Liver (tissue), 9 donors: ENCODE data around the gene PCAT6. TPM values are rescaled to one million over a fixed set of nuclear protein-coding genes. Genes with fewer than 3 reads are reported as not detected.
A peak's percentile ranks its signal among the peaks of the same experiment; 100 is the strongest.

Source experiments
- DNase-seq: peaks from one replicate; pipeline ENCODE4 v3.0.0-alpha.2; 2017; ENCODE audit warnings: low spot score
- H3K27ac ChIP-seq, 2 donors: one replicate each; pipeline ENCODE4 v1.7.0; 2013; ENCODE audit warnings: inconsistent platforms in 2 of 2, low read length in 2 of 2, control low read depth in 1 of 2, low read depth in 1 of 2, mild to moderate bottlenecking in 1 of 2
- H3K27me3 ChIP-seq, 4 donors: one replicate each; pipeline versions ENCODE4 v1.6.1 to v1.7.0; 2013; ENCODE audit warnings: low read length in 3 of 4, inconsistent platforms in 1 of 4, mild to moderate bottlenecking in 1 of 4, moderate library complexity in 1 of 4; ENCODE audit not compliant: control insufficient read depth in 4 of 4, insufficient read depth in 4 of 4
- H3K36me3 ChIP-seq, 4 donors: one replicate each; pipeline versions ENCODE4 v1.6.1 to v1.7.0; 2013; ENCODE audit warnings: low read length in 3 of 4, mild to moderate bottlenecking in 3 of 4, low read depth in 1 of 4, moderate library complexity in 1 of 4; ENCODE audit not compliant: control insufficient read depth in 4 of 4, insufficient read depth in 3 of 4
- H3K4me1 ChIP-seq, 4 donors: one replicate each; pipeline versions ENCODE4 v1.6.1 to v1.7.0; 2013; ENCODE audit warnings: low read length in 3 of 4, mild to moderate bottlenecking in 3 of 4, moderate library complexity in 1 of 4; ENCODE audit not compliant: control insufficient read depth in 4 of 4, insufficient read depth in 4 of 4
- H3K4me3 ChIP-seq, 3 donors: one replicate each; pipeline versions ENCODE4 v1.6.1 to v1.7.0; 2013; ENCODE audit warnings: low read length in 3 of 3, control low read depth in 1 of 3, low read depth in 1 of 3, mild to moderate bottlenecking in 1 of 3
- H3K9ac ChIP-seq, 2 donors: one replicate each; pipeline ENCODE4 v1.7.0; 2013; ENCODE audit warnings: low read length in 2 of 2, mild to moderate bottlenecking in 2 of 2, moderate library complexity in 2 of 2, control low read depth in 1 of 2, low read depth in 1 of 2
- H3K9me3 ChIP-seq, 4 donors: one replicate each; pipeline versions ENCODE4 v1.6.1 to v1.7.0; 2013; ENCODE audit warnings: low read length in 3 of 4; ENCODE audit not compliant: control insufficient read depth in 4 of 4
- ATF3 ChIP-seq: IDR thresholded peaks from 2 replicates; pipeline ENCODE4 v1.6.1; 2016; ENCODE audit warnings: antibody characterized with exemption
- CTCF ChIP-seq: fragments of 150-350 bp; IDR thresholded peaks from 2 replicates; pipeline ENCODE4 v1.5.1; 2017; ENCODE audit warnings: improper control_type of control experiment, low read depth, low read length; ENCODE audit not compliant: missing input control
- EGR1 ChIP-seq, 2 donors: IDR thresholded peaks; 2 replicates each; pipeline ENCODE4 v1.6.1; 2016 to 2018; ENCODE audit warnings: antibody characterized with exemption in 2 of 2, low read depth in 2 of 2
- FOXA1 ChIP-seq: IDR thresholded peaks from 2 replicates; pipeline ENCODE4 v1.6.1; 2016; ENCODE audit warnings: antibody characterized with exemption
- FOXA2 ChIP-seq: IDR thresholded peaks from 2 replicates; pipeline ENCODE4 v1.6.1; 2016; ENCODE audit warnings: antibody characterized with exemption
- GABPA ChIP-seq, 2 donors: IDR thresholded peaks in 1 of 2; conservative IDR thresholded peaks in 1 of 2; 2 replicates each; pipeline ENCODE4 v1.6.1; 2016; ENCODE audit warnings: antibody characterized with exemption in 2 of 2, mild to moderate bottlenecking in 1 of 2, moderate library complexity in 1 of 2
- HNF4A ChIP-seq, 2 donors: conservative IDR thresholded peaks; 2 replicates each; pipeline ENCODE4 v1.6.1; 2016; ENCODE audit warnings: antibody characterized with exemption in 2 of 2, mild to moderate bottlenecking in 2 of 2
- HNF4G ChIP-seq: IDR thresholded peaks from 2 replicates; pipeline ENCODE4 v1.6.1; 2016; ENCODE audit warnings: antibody characterized with exemption
- JUND ChIP-seq, 2 donors: IDR thresholded peaks; 2 replicates each; pipeline ENCODE4 v1.6.1; 2016; ENCODE audit warnings: antibody characterized with exemption in 2 of 2
- NR2F2 ChIP-seq: IDR thresholded peaks from 2 replicates; pipeline ENCODE4 v1.6.1; 2016; ENCODE audit warnings: antibody characterized with exemption
- RAD21 ChIP-seq, 2 donors: IDR thresholded peaks; 2 replicates each; pipeline ENCODE4 v1.6.1; 2016; ENCODE audit warnings: antibody characterized with exemption in 2 of 2, mild to moderate bottlenecking in 2 of 2
- RXRA ChIP-seq, 2 donors: IDR thresholded peaks; 2 replicates each; pipeline ENCODE4 v1.6.1; 2017 to 2018; ENCODE audit warnings: antibody characterized with exemption in 2 of 2, mild to moderate bottlenecking in 1 of 2
- SP1 ChIP-seq: IDR thresholded peaks from 2 replicates; pipeline ENCODE4 v1.6.1; 2018; ENCODE audit warnings: antibody characterized with exemption, mild to moderate bottlenecking
- WGBS: extraction: QIAGEN DNeasy Blood & Tissue Kit; methylation state at CpG from one replicate; pipeline ENCODE4 v1.1.7; 2013; 5-methylcytosine and 5-hydroxymethylcytosine counted together
- polyA plus RNA-seq, 2 donors: library from polyadenylated mRNA; stranded (reverse) in 1 of 2; unstranded in 1 of 2; fragments of 200-250 nt in 1 of 2; fragments of >200 nt in 1 of 2; fragmentation: Nextera tagmentation in 1 of 2; extraction: Ambion mirVana in 1 of 2; gene quantifications; one replicate each; pipeline versions ENCODE4 v1.2.1 to v1.2.3, GENCODE V29; 2013 to 2015
- total RNA-seq, 2 donors: library from RNA; depleted of rRNA; stranded (reverse); fragments of >200 nt; gene quantifications; one replicate each; pipeline ENCODE4 v1.2.3, GENCODE V29; 2014
- TF ChIP-seq, protein P1 (sequence below): IDR thresholded peaks from 2 replicates; pipeline ENCODE4 v1.6.1; 2016; ENCODE audit warnings: antibody characterized with exemption, mild to moderate bottlenecking
- donor health status: healthy.
- donor health status: healthy.
- donor health status: healthy.
- donor health status: healthy.
- donor health status: healthy.

PCAT6 gene
- total and polyA plus RNA-seq, 4 donors: 0.23 to 1.2 TPM; not detected in 2

DNA sequence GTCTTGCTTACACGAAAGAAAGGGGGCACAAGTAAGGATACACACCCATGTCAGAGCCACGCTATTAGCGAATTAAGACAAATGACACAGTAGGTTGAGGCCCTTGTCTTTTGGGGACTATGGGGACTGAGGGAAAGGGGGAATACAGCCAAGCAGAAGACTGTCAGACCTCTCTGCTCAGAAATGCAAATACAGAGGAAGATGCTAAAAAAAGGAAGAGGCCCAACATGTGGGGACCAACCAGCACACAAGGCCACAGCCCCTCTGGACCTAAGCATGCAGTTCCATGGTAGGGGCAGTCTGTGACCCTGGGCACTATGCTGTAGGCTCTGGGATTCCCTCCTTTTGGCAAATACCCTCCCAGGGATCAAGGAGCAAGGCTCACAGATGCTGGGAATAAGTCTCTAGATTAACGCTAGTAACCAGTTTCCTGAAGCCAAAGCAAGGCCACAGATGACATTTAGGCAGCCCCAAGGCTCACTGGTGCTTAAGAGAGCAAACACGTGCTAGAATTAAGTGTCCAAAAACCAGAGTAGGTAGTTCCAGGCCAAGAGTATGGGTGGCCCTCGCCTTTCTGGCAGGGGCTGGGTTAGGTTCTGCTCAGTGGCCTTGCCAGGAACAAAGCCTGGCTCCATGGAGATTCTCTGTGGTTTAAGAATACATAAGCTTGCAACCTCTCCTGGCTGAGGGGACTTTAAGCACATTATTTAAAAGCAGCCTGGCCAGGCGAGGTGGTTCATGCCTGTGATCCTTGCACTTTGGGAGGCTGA, 40.0 kb downstream of the PCAT6 start:
- H3K27me3 ChIP-seq: no peaks in the 10 kb centered on the region
- 93% methylated on average over 7 of the region's 7 CpGs for WGBS
- peaks cover 0 to 5% (median 2%) of the 10 kb centered on the region in 4 donors for H3K4me1 ChIP-seq
- H3K9me3 ChIP-seq: no peaks in the 10 kb centered on the region
- no peaks in the 10 kb centered on the region for H3K36me3 ChIP-seq
- H3K4me3 ChIP-seq: no peak overlapping the region
- DNase-seq: no peak
- H3K27ac ChIP-seq: no peak overlapping the region
- TF ChIP-seq HNF4G: no peak
- no peak for TF ChIP-seq JUND (IDR thresholded peaks at IDR 0.05)
- H3K9ac ChIP-seq: no peak overlapping the region

GRCh38 chr1:202852163-202852904, 41.6 kb downstream of the PCAT6 start:
- Histone ChIP-seq H3K27me3 (no peaks in the 10 kb centered on the region), H3K4me3 (no peak overlapping the region), H3K4me1 (peaks cover 0 to 7% (median 3%) of the 10 kb centered on the region in 4 donors), H3K9me3 (no peaks in the 10 kb centered on the region), H3K9ac (no peak overlapping the region), H3K27ac (no peak overlapping the region), H3K36me3 (no peaks in the 10 kb centered on the region)
- peak; percentile 44 to 68 for TF ChIP-seq RAD21 (IDR thresholded peaks at IDR 0.05)
- no peak for TF ChIP-seq GABPA (IDR thresholded peaks at IDR 0.05 in 1 of 2, conservative IDR thresholded peaks at IDR 0.05 in 1 of 2)
- peak; percentile 17 for TF ChIP-seq CTCF
- DNase-seq: no peak
- 76% methylated on average over 15 of the region's 15 CpGs for WGBS

GRCh38 chr1:202854787-202855186, 44.0 kb downstream of the PCAT6 start:
- peaks cover 0 to 6% (median 3%) of the 10 kb centered on the region in 4 donors for H3K4me1 ChIP-seq
- no peaks in the 10 kb centered on the region for H3K27me3 ChIP-seq
- no peak overlapping the region for H3K9ac ChIP-seq
- H3K9me3 ChIP-seq: no peaks in the 10 kb centered on the region
- 95% methylated on average over 8 of the region's 8 CpGs for WGBS
- DNase-seq: no peak
- no peaks in the 10 kb centered on the region for H3K36me3 ChIP-seq
- no peak overlapping the region for H3K27ac ChIP-seq
- H3K4me3 ChIP-seq: no peak overlapping the region
- TF ChIP-seq FOXA2 (no peak), CTCF (no peak), SP1 (no peak), HNF4A (conservative IDR thresholded peaks at IDR 0.05) (no peak), RXRA (IDR thresholded peaks at IDR 0.05) (no peak), ATF3 (no peak), HNF4G (no peak), EGR1 (IDR thresholded peaks at IDR 0.05; ENCODE audit: low read depth in 2 of 2) (no peak), NR2F2 (no peak), GABPA (IDR thresholded peaks at IDR 0.05 in 1 of 2, conservative IDR thresholded peaks at IDR 0.05 in 1 of 2) (no peak), FOXA1 (no peak), JUND (IDR thresholded peaks at IDR 0.05) (no peak)
- TF ChIP-seq, protein P1, sequence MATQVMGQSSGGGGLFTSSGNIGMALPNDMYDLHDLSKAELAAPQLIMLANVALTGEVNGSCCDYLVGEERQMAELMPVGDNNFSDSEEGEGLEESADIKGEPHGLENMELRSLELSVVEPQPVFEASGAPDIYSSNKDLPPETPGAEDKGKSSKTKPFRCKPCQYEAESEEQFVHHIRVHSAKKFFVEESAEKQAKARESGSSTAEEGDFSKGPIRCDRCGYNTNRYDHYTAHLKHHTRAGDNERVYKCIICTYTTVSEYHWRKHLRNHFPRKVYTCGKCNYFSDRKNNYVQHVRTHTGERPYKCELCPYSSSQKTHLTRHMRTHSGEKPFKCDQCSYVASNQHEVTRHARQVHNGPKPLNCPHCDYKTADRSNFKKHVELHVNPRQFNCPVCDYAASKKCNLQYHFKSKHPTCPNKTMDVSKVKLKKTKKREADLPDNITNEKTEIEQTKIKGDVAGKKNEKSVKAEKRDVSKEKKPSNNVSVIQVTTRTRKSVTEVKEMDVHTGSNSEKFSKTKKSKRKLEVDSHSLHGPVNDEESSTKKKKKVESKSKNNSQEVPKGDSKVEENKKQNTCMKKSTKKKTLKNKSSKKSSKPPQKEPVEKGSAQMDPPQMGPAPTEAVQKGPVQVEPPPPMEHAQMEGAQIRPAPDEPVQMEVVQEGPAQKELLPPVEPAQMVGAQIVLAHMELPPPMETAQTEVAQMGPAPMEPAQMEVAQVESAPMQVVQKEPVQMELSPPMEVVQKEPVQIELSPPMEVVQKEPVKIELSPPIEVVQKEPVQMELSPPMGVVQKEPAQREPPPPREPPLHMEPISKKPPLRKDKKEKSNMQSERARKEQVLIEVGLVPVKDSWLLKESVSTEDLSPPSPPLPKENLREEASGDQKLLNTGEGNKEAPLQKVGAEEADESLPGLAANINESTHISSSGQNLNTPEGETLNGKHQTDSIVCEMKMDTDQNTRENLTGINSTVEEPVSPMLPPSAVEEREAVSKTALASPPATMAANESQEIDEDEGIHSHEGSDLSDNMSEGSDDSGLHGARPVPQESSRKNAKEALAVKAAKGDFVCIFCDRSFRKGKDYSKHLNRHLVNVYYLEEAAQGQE: no peak
